HG03521 (cell line): ENCODE measurements around the gene CCNY.

Source experiments
- ATAC-seq: cut with Tn5 transposase; IDR thresholded peaks from one replicate; pipeline ENCODE4 v1.9.1; 2021; ENCODE audit warnings: mild to moderate bottlenecking, moderate library complexity; ENCODE audit not compliant: unreplicated experiment

Gene CCNY

DNA sequence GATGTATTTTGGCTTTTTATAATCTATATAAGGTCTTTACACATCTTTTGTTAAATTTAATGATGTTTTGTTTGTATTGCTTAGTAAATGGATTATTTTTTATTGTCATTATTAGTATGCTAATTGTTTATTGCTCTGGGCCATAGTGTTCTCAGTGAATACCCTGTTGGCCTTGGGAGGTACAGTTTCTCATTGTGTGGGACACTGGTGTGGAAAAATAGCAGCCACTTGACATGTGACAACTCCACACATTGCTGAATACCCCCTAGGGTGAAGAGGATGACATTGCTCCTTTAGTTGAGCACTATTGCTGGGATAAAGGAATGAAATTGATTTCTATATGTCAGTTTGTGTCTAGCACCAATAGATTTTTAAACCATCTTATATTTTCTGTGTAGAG is 130.9 kb downstream of the CCNY start:
- ATAC-seq = no peak

DNA sequence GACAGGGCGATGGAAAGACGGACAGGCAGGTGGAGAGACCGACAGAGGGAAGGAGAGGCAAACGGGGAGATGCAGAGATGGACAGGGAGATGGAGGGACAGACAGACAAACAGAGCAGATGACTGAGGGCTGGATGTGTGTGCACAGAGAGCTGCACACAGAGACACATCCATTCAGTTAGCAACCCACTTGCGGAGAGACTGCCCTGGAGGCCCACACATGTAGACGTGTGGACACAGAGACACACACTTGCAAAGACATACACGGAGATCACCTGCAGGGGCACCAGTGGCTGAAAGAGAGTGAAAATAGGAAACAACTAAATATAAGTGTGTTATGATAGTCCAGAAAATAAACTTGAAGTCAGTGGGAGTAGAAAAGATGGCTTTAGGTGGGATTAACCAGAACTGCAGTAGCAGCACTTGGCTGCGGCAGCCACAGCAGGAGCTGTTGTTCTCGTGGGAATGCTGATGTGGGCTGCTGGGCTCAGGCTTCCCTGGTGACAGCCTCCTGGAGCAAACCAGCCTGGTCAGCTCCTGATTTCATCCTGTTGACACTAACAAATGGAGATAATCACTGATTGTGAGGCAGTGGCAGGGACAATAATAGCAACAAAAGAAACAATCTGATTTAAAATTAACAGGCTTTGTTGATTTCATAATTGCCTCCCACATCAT is 134.1 kb downstream of the CCNY start:
- ATAC-seq = no peak

DNA sequence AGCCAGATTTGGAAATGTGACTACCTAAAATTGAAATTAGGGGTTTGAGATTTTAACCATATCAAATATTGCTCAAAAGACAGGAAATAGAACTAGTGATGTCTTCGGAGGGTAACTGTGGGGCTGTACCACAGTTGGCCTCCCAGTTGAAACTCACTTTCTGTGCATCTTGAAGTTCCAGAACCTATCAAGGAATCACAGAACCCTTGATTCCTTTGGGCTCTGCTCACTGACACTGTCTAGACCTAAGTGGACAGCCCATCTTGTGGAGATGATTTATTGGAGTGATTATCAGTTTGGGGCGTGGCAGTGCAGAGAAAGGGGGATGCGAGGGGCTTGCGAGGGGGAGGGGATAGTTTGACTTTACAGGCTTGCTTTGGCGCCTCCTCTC is 134.6 kb downstream of the CCNY start:
- ATAC-seq = no peak

DNA sequence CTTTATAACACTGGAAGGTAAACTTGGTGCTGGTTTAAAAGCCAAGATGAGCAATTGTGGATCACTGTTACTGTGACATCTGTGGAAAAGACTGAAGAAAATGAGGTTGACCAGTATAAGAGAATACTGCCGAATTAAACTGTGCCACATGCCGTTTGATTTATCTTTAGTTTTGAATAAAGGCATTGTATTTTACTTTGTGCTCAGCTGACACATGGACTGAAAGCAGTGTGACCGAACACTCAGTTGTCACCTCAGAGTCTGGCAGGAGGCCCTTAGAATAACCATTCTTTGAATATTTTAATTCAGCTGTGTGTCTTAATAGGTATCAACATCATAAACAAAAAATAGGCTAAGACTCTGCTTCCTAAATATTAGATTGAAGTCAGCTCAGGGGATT is 135.1 kb downstream of the CCNY start:
- no peak for ATAC-seq

DNA sequence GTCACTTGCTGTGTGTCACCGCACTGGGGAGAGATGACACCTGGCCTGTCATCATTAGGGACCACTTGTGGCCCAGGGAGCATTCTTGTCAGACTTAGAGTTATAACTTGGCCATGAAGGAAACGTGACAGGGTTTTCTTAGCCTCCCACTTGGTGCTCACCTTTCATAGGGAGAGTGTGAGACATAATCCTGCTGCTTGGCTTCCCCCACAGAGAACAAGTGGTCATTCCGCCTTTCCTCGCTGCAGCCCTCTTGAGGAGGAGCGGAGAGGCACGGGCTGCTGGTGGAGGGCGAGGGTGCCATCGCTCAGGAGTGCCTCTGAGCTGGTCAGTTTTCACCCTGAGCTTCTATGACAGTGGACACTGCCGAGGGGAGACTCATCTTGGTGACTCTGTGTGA is 143.8 kb downstream of the CCNY start:
- ATAC-seq = no peak

DNA sequence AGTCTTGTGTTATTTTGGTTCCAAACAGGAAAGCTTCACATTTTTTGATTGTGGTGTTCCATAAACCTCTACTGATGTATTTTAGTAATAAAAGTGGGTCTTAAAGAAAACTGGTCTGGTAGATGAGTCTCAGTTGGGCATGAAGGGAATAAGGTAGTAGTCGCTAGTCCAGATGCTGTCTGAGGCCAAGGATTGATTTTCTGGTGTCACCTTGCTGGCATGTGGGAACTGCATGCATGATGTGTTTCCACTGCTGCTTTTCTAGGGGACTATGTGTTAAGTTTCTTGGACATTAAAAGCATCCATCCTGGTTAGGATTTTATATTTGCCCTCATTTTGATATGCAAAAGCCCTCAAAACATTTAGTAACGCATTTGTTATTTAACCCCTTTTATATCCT is 145.1 kb downstream of the CCNY start:
- ATAC-seq = no peak

DNA sequence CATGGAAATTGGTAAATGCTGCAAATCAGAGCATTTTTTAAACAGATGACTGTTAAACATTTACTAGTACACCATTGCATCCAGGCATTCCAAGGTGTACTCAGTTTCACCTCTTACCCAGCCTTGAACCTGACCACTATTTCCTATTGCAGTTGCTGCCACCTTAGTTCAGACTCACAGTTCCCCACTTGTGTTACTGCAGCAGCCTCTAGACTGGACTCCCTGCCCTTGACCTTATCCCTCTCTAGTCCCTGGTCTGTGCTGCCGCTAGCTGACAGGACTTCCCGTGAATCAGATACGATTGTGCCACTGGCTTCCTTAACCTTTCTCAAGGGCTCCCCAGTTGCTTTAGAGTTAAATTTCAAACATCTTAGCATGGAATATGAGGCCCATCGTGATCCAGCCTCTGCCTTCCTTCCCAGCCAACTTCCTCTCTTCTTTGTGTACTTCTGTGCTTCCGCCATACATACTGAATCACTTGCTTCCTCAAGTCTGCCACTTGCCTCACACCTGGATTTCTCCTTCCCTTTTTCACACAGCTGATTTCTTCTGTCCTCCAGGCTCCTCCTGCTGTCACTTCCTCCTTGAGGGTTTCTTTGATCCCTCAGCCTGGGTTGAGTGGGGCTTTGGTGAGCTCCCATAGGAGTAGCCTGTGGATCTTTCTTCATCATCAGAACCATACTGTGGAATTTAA is 150.1 kb downstream of the CCNY start:
- no peak for ATAC-seq

DNA sequence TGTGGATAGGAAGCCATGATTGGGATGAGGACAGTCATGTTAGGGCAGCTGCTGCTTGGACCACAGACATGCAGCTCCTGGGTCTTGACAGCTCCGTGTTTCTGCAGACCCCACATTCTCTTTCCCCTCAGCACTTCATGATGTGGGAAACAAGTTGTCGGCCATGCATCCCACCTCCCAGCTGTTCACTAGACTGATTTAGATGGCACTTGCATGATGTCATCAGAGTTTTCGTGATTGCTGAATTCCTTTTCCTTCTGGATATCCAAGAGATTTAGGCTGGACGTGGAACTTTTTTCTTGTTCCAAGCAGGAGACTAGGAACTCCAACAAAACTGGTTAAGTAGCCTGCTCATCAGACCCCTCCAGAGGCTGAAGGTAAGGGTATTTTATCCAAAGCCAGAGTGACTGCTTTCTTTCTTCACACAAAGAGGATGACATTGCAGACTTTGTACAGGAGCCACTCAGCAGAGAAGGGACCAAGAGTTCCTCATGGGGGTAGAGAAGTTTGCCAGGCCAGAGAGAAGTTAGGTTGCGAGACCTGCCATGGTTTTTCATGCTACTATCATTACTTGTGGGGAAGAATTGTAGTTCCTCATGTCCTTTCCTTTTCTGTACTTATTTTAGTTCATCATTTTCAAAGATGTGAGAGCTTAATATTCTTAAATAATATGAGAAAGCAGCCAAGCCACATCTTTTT is 151.2 kb downstream of the CCNY start:
- ATAC-seq = no peak

DNA sequence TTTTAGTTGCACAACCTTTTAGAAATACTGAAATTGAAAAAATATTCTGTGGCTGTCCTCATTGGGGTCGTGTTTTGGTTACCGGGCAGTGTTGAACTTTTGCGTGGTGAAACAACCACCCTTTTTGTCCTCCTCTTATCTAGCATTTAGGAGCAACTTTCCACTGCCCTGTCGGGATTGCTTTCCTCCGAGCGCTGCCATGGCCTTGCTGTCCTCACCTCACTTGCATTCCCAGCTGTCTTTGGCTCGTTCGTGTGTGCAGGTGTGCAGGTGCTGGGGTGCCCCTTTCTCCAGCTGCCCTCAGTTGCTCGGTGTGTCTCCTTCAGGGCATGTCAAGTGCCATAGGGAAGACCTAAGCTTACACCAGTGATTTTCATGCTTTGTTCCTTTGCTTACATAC is 151.9 kb downstream of the CCNY start:
- ATAC-seq = no peak

DNA sequence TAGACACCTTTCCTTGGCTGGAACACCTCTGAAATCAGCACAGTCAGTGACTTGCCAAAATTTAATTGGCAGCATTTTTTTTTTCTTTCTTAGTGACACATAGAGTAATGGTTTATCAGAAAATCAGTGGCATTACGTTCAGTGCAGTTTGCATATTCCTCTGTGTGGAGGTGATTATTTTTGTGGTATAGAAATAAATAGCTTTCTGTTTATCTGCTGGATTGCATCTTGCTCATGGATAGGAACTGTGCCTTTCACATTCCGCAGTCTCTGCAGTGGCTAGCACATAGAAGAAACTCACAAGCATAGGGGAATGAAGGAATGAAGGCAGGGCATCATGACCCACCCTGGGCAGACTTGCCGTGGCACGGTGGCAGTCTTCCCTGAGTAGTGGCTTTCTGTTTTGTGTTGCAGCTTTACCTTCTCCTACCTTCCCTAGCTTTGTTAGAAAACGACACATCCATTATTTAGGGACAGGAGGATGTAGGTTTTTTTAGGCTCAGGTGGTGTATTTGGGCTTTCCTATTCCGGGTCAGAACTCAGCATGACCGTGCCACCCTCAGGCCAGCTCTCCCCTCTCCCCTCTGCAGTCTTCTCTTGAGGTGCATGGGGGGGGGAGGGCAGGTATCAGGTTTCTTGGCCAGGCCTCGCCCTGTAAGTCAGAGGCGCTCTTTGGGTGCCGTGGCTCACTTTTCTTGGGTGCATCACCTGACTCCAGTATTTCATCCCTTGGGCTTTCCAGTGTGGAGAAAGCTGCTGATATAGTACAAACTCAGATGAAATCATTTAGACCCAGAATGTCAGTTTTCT is 156.3 kb downstream of the CCNY start:
- no peak for ATAC-seq

DNA sequence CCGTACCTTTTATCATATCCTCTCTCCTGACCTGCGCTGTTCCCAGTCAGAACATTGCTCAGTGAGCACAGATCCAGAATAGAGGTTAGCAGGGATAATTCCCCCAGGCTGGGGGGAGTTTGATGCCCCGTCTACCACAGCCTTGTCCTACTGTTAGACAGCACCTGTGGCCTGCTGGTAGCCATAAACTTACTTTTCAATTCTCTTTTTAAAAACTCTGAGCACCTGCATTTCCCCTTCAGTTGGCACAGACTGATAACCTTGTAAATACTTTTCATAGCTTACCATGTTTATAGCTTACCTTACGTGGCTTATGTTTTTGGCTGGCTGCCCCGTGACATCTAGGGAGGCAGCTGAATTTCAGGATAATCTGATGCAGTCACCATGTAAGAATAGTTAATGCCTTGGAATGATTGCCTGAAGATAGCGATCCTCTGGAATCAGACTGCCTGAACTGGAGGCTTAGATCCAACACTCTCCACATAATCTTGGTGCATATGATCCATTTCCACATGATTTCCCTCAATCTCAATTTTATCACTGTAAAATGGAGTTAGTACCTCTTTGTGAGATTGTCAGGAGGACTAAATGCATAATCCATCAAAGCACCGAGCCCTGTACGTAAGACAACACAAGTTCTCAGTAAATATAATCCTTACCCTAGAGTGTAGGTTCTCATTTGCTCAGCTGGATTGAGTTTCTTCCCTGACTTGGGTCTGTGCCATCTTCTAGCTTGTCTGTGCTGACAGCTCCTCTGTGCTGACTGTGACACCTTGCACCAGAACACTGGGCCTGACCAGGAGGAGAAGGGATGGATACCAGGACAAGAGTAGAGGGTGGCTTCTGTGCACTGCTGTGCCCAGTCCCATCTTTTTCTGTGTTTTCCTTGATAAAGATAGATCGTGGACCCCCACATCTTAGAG is 157.1 kb downstream of the CCNY start:
- ATAC-seq = no peak

DNA sequence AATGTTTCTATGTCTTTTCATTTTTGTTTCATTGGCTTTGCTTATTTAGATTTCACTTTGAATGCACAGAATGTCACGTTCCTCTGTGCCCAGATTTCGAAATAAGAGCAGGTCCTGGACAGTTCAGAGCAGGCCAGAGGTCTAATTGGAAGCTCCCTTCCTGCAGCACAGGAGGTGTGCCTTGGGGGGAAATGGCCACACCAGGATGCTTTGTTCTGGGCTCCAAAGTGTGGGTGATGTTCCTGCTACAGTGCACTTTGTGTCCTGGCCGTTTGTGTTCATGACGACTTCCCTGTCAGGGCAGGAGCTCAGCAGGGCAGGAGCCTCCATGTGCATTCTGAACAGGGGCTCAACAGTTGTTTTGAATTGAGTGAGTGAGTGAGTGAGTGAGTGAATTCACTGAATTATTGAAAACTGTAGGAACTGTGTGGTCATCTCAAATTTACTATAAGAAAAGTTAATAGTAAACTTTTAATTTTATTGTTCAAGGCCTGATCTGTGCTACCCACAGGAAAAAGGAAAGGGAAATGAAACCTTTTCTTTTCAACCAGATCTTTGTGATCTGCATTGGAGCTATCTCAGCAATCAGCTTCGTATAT is 159.3 kb downstream of the CCNY start:
- ATAC-seq = no peak

DNA sequence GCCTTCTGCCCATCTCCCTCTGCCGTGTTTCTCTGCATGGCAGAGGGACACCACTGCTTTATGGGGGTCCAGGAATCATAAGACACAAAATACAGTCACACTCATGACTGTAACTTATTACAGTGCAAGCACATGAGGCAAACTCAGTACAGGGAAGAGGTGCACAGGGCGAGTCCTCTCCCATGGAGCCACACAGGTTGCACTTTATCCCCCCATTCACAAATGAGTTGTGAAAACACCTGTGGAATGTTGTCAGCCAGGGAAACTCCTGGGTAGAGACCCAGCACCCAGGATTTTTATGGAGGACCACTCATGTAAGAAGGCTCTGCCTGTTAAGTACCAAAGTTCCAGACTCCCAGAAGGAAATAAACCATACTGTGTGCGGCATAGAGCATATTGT is 161.6 kb downstream of the CCNY start:
- ATAC-seq = no peak

DNA sequence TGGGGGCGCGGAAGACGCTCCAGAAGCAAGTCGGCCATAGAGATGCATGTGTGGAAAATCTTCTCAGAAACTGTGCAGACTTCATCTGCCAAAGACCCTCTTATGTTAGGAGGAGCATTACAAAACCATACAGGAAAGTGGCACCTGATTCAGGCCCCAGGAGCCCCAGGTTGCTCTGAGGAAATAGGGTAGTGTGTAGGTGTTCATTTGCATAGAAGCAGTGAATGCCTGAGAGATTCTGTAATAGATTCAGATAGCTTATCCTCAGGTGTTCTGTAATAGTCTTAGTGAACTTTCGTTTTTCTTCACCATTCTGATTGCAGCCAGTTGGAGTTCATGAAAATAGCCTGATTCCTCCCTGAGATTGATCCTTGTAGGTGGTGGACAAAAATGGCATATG is 162.4 kb downstream of the CCNY start:
- ATAC-seq = peak; percentile 76

DNA sequence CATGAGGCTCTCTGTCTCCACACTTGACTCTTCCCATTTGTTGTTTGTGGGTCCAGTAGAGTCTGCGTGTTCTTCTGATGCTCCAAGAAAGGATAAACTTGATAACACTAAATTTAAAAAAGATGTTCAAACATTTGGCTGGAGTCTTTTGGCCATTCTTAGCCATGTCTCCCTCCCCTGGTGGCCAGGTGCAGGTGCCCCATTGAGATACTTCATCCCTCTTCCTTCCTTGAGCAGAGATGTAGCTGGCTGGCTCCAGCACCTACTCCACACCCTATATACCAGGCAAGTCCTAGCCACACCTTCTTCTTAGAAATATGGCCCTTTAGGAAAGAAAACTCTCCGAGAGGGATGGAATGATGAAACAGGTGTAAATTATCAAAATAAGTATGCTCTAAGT is 165.6 kb downstream of the CCNY start:
- no peak for ATAC-seq

DNA sequence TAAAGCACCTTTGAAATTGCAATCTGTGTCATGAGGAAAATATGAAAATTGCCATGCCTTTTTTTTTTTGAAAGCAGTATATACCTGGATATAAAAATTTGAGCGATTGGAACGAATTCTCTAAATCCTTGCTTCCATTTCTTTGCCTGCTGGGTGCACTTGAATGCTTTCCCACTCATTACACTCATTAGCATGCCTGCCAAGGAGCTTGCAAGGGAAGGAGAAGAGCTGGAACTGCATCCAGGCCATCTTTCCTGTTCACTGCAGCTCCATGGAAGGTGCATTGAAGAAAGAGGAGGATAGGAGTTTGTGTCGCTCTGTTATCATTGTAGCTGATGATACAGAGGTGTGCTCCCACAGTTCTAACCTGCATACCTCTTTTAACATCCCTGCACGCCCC is 166.4 kb downstream of the CCNY start:
- no peak for ATAC-seq

DNA sequence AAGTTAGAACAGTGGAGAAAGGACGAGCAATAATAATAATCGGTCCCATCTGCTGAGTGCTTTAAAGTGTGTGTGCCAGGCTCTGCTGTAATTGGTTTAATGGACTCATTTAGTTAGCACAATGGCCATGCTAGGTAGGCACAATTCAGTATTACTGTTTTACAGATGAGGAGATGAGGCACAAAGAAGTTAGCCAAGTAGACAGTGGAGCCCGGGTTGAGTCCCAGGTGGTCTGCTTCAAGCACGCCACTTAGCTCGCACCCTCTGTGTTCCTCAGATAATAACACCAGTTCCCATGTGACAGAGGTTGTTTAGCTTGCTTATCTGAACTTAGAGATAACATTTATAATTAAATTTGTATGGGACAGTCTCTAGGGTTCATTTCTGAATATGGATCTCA is 167.3 kb downstream of the CCNY start:
- ATAC-seq = no peak

DNA sequence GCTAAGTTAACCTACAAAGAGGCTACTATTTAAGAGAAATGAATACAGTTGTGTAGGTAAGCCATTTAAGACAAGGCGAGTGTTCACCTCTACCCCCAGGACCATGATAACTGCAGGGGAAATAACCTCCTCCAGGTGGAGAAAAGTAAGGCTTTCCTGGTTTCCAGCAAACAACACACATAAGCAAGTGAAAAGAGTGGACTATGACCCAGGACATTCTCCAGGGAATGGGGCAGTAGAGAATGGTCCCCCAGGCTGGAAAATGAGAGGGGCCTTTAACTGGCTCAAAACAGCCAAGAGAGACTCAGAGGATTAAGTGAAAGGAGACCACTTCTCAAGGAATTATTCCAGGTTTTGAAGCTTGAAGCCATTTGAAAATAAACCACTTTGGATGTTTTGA is 167.8 kb downstream of the CCNY start:
- no peak for ATAC-seq

DNA sequence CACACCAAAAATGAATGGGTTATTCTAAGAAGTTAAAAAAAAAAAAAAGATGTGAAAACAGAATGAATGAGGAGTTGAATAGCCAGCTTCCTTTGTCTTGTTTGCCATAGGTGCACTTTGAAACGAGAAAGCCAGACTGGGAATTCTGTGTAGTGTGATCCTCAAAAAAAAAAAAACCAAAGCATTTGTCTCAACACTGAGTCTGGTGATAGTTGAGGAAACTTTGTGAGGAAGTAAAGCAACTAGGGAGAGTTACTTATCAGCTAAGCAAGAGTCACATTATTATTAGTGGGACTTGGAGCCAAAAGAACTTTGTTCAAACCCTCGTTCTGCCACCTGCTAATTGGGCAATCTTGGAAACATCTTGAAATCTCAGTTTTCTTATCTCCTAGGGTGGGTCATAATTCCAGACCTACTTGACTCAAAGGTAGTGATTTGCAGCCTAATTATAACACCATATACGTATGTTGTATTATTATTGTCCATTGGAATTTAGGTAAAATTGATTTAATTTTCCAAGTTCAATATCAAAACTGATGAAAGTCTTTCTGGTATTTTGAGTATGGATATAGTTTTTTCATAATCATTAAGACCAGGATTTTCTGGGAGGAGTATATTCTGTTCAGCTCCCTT is 169.0 kb downstream of the CCNY start:
- no peak for ATAC-seq

DNA sequence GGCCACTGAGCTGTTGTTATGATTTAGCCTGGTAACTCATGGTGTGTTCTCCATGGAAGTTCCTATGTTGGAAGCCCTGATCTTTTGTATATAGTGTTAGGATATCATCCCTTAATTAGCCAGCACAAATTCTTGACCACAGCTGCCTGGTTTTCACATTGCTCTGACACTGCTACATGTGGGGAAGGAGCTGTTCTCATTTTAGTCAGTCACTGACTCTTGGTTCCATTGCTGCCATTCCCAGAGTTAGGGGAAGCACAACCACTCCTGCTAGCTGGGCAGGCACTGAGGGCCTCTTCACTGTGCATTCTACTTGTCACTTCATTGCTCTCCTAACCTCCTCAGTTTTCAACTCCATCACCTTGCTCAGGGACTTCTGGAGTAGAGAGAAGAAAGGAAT is 170.4 kb downstream of the CCNY start:
- no peak for ATAC-seq
